HG02943 (cell line): ENCODE data around the gene LIMA1.
"Not testable (repeated sequence)": the region's sequence is repeated elsewhere in the genome, so short reads cannot be mapped to it uniquely, and the experiment has no call there.

Experiments used
- ATAC-seq: cut with Tn5 transposase; IDR thresholded peaks from one replicate; pipeline ENCODE4 v1.9.1; 2021; ENCODE audit warnings: mild to moderate bottlenecking, low read depth, moderate library complexity; ENCODE audit not compliant: unreplicated experiment

LIMA1 gene

GRCh38 chr12:50249464-50250182 lies 33.7 kb downstream of the LIMA1 start:
- no peak for ATAC-seq

GRCh38 chr12:50248883-50249282 lies 34.4 kb downstream of the LIMA1 start:
- ATAC-seq = no peak

GRCh38 chr12:50248411-50248810 lies 34.9 kb downstream of the LIMA1 start:
- no peak for ATAC-seq

- not testable (repeated sequence) for ATAC-seq
Measured at GRCh38 chr12:50247665-50248064, 35.7 kb downstream of the LIMA1 start.

- ATAC-seq = no peak
Measured at GRCh38 chr12:50246873-50247612, 36.3 kb downstream of the LIMA1 start.

- no peak for ATAC-seq
Measured at GRCh38 chr12:50246197-50246865, 37.0 kb downstream of the LIMA1 start.

GRCh38 chr12:50243507-50243906 lies 39.8 kb downstream of the LIMA1 start:
- no peak for ATAC-seq

GRCh38 chr12:50242751-50243191 lies 40.5 kb downstream of the LIMA1 start:
- no peak for ATAC-seq

GRCh38 chr12:50241178-50241577 lies 42.1 kb downstream of the LIMA1 start:
- ATAC-seq = no peak

- ATAC-seq = no peak
Measured at GRCh38 chr12:50240792-50241114, 42.6 kb downstream of the LIMA1 start.

GRCh38 chr12:50240096-50240791 lies 43.1 kb downstream of the LIMA1 start:
- no peak for ATAC-seq

- ATAC-seq = no peak
Measured at GRCh38 chr12:50239355-50239891, 43.9 kb downstream of the LIMA1 start.

- no peak for ATAC-seq
Measured at GRCh38 chr12:50234347-50234746, 49.0 kb downstream of the LIMA1 start.

- ATAC-seq = no peak
Measured at GRCh38 chr12:50232771-50233209, 50.5 kb downstream of the LIMA1 start.

GRCh38 chr12:50232206-50232605 lies 51.1 kb downstream of the LIMA1 start:
- no peak for ATAC-seq

GRCh38 chr12:50231346-50231745 lies 52.0 kb downstream of the LIMA1 start:
- no peak for ATAC-seq

GRCh38 chr12:50230217-50230616 lies 53.1 kb downstream of the LIMA1 start:
- ATAC-seq = no peak

- no peak for ATAC-seq
Measured at GRCh38 chr12:50224026-50224692, 59.2 kb downstream of the LIMA1 start.

- no peak for ATAC-seq
Measured at GRCh38 chr12:50222275-50222783, 61.0 kb downstream of the LIMA1 start.
